ENCODE data around the gene DHDH. TPM values are rescaled to one million over a fixed set of nuclear protein-coding genes. Genes with fewer than 3 reads are reported as not detected.

DHDH gene
- total and polyA plus RNA-seq, 2 of the 13 experiments (the other 11 are each of a cell fraction or from before 2014, with no cell fraction given): 0.13 to 0.91 TPM

DNA sequence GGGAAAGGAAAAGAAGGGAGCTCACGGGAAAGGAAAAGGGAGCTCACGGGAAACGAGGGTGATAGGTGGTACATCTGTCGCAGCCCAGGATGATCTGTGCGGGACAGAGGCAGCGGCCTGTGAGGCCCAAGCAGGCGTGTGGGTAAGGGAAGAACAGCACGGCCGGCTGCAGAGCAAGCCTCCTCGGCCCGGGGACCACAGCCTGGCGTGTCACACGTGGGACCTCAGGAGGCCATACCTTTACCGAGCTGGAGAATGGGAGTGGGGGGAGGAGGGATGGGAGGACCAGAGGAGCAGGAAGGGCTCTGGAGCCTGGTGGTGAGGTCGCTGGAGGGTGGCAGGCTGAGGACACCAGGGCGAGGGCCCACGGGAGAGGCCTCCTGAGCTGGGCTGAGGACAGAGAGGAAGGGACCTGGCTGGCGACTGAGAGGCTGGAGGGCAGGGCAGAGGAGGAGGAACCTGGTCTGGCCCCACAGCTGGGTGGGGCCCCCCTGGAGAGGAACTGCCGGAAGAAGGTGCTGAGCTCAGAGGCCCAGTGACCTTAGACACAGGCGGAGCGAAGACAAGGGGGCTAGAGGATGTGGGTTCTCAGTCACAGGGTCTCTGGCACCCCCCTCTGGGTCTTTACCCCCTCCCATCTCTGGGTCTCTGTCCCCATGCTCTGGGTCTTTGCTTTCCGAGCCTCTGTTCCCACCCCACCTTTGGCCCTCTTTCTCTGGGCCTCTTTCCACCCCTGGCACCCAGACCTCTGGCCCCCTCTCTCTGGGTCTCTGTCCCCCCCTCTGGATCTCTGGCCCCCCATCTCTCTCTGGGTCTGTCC, 28.7 kb downstream of the DHDH start (continued):
- TF ChIP-seq, protein P1, sequence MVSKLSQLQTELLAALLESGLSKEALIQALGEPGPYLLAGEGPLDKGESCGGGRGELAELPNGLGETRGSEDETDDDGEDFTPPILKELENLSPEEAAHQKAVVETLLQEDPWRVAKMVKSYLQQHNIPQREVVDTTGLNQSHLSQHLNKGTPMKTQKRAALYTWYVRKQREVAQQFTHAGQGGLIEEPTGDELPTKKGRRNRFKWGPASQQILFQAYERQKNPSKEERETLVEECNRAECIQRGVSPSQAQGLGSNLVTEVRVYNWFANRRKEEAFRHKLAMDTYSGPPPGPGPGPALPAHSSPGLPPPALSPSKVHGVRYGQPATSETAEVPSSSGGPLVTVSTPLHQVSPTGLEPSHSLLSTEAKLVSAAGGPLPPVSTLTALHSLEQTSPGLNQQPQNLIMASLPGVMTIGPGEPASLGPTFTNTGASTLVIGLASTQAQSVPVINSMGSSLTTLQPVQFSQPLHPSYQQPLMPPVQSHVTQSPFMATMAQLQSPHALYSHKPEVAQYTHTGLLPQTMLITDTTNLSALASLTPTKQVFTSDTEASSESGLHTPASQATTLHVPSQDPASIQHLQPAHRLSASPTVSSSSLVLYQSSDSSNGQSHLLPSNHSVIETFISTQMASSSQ (IDR thresholded peaks at IDR 0.05; ENCODE audit: low read depth): 0 out of 2 replicates have a peak, but pooled peaks have one; percentile 57
- TF ChIP-seq, protein P1 (CRISPR knock-in tag; IDR thresholded peaks at IDR 0.05; ENCODE audit: borderline replicate concordance): peak; percentile 79
- 0 out of 2 replicates have a peak, but pooled peaks have one; percentile 33 for TF ChIP-seq LCORL (IDR thresholded peaks at IDR 0.05)
- TF ChIP-seq LCORL (CRISPR knock-in tag; IDR thresholded peaks at IDR 0.05): peak; percentile 80; the same call in 1 of the 2 replicates
- TF ChIP-seq ZNF552 (CRISPR knock-in tag; IDR thresholded peaks at IDR 0.05; ENCODE audit: borderline replicate concordance): no peak; the same call in 1 of the 2 replicates
- no peak for TF ChIP-seq ZSCAN20 (CRISPR knock-in tag; IDR thresholded peaks at IDR 0.05; ENCODE audit: borderline replicate concordance)
- no peak for TF ChIP-seq RBAK (CRISPR knock-in tag; IDR thresholded peaks at IDR 0.05)
- TF ChIP-seq ZNF724P (CRISPR knock-in tag; IDR thresholded peaks at IDR 0.05; ENCODE audit: borderline replicate concordance): peak; percentile 77
- no peak for TF ChIP-seq YY1 (IDR thresholded peaks at IDR 0.05; ENCODE audit: insufficient read depth, insufficient replicate concordance, low read depth, low read length)
- TF ChIP-seq NFE2L2 (IDR thresholded peaks at IDR 0.05; ENCODE audit: low read length): no peak
- TF ChIP-seq, protein P2, sequence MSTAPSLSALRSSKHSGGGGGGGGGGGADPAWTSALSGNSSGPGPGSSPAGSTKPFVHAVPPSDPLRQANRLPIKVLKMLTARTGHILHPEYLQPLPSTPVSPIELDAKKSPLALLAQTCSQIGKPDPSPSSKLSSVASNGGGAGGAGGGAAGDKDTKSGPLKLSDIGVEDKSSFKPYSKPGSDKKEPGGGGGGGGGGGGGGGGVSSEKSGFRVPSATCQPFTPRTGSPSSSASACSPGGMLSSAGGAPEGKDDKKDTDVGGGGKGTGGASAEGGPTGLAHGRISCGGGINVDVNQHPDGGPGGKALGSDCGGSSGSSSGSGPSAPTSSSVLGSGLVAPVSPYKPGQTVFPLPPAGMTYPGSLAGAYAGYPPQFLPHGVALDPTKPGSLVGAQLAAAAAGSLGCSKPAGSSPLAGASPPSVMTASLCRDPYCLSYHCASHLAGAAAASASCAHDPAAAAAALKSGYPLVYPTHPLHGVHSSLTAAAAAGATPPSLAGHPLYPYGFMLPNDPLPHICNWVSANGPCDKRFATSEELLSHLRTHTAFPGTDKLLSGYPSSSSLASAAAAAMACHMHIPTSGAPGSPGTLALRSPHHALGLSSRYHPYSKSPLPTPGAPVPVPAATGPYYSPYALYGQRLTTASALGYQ (CRISPR knock-in tag; IDR thresholded peaks at IDR 0.05): peak; percentile 75; the same call in 1 of the 2 replicates
- TF ChIP-seq FOXA3 (CRISPR knock-in tag; IDR thresholded peaks at IDR 0.05): peak; percentile 26; the same call in 1 of the 2 replicates
- 0 out of 2 replicates have a peak, but pooled peaks have one; percentile 8 for TF ChIP-seq NFE2 (CRISPR knock-in tag; IDR thresholded peaks at IDR 0.05)
- TF ChIP-seq, protein P3, sequence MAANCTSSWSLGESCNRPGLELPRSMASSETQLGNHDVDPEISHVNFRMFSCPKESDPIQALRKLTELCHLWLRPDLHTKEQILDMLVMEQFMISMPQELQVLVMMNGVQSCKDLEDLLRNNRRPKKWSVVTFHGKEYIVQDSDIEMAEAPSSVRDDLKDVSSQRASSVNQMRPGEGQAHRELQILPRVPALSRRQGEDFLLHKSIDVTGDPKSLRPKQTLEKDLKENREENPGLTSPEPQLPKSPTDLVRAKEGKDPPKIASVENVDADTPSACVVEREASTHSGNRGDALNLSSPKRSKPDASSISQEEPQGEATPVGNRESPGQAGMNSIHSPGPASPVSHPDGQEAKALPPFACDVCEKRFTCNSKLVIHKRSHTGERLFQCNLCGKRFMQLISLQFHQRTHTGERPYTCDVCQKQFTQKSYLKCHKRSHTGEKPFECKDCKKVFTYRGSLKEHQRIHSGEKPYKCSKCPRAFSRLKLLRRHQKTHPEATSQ (CRISPR knock-in tag; IDR thresholded peaks at IDR 0.05; ENCODE audit: borderline replicate concordance): no peak; the same call in 1 of the 2 replicates
- TF ChIP-seq PCBP2 (optimal IDR thresholded peaks at IDR 0.05; ENCODE audit: low read depth, low read length, poor library complexity, severe bottlenecking): peak; percentile 67
- TF ChIP-seq, protein P4, sequence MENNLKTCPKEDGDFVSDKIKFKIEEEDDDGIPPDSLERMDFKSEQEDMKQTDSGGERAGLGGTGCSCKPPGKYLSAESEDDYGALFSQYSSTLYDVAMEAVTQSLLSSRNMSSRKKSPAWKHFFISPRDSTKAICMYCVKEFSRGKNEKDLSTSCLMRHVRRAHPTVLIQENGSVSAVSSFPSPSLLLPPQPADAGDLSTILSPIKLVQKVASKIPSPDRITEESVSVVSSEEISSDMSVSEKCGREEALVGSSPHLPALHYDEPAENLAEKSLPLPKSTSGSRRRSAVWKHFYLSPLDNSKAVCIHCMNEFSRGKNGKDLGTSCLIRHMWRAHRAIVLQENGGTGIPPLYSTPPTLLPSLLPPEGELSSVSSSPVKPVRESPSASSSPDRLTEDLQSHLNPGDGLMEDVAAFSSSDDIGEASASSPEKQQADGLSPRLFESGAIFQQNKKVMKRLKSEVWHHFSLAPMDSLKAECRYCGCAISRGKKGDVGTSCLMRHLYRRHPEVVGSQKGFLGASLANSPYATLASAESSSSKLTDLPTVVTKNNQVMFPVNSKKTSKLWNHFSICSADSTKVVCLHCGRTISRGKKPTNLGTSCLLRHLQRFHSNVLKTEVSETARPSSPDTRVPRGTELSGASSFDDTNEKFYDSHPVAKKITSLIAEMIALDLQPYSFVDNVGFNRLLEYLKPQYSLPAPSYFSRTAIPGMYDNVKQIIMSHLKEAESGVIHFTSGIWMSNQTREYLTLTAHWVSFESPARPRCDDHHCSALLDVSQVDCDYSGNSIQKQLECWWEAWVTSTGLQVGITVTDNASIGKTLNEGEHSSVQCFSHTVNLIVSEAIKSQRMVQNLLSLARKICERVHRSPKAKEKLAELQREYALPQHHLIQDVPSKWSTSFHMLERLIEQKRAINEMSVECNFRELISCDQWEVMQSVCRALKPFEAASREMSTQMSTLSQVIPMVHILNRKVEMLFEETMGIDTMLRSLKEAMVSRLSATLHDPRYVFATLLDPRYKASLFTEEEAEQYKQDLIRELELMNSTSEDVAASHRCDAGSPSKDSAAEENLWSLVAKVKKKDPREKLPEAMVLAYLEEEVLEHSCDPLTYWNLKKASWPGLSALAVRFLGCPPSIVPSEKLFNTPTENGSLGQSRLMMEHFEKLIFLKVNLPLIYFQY (CRISPR knock-in tag; IDR thresholded peaks at IDR 0.05; ENCODE audit: borderline replicate concordance): peak; percentile 90
- no peak for TF ChIP-seq ZNF567 (CRISPR knock-in tag; IDR thresholded peaks at IDR 0.05; ENCODE audit: borderline replicate concordance)
